Stimulated activated CD4-positive, alpha-beta T cell treated with anti-CD3 and anti-CD28 coated beads, Interleukin-12 subunit alpha, Interleukin-12 subunit beta, amount 100 ng/mL, for 48 hours (primary cell): ENCODE measurements around the gene UBE2H.
"Not testable (repeated sequence)": the region's sequence is repeated elsewhere in the genome, so short reads cannot be mapped to it uniquely, and the experiment has no call there.

Source experiments
- DNase-seq, 3 donors: peaks; one replicate each; pipeline ENCODE4 v3.0.0-alpha.2; 2020; ENCODE audit warnings: low read depth in 2 of 3, low spot score in 1 of 3

UBE2H gene

GRCh38 chr7:129909669-129910068 lies 43.1 kb downstream of the UBE2H start:
- no peak for DNase-seq

- no peak for DNase-seq
These were observed 44.6 kb downstream of the UBE2H start for GRCh38 chr7:129908181-129908580.

- DNase-seq = no peak
These were observed 45.5 kb downstream of the UBE2H start for GRCh38 chr7:129907122-129907736.

- DNase-seq = peak in 1 of 3 donors; percentile 8
These were observed 46.1 kb downstream of the UBE2H start for GRCh38 chr7:129906700-129907099.

GRCh38 chr7:129903935-129904334 lies 48.8 kb downstream of the UBE2H start:
- DNase-seq = no peak

GRCh38 chr7:129902788-129903422 lies 49.9 kb downstream of the UBE2H start:
- DNase-seq = no peak

GRCh38 chr7:129898502-129899160 lies 54.1 kb downstream of the UBE2H start:
- DNase-seq = no peak

GRCh38 chr7:129898007-129898406 lies 54.8 kb downstream of the UBE2H start:
- DNase-seq = no peak

- no peak for DNase-seq
These were observed 56.0 kb downstream of the UBE2H start for GRCh38 chr7:129896568-129897382.

GRCh38 chr7:129894184-129894583 lies 58.6 kb downstream of the UBE2H start:
- DNase-seq = not testable (repeated sequence)

- DNase-seq = no peak
These were observed 62.7 kb downstream of the UBE2H start for GRCh38 chr7:129890090-129890489.

- DNase-seq = no peak
These were observed 63.5 kb downstream of the UBE2H start for GRCh38 chr7:129889133-129889844.

GRCh38 chr7:129887865-129888264 lies 64.9 kb downstream of the UBE2H start:
- DNase-seq = no peak

GRCh38 chr7:129886818-129887186 lies 66.0 kb downstream of the UBE2H start:
- no peak for DNase-seq

- no peak for DNase-seq
These were observed 66.5 kb downstream of the UBE2H start for GRCh38 chr7:129886167-129886817.

- DNase-seq = no peak
These were observed 68.3 kb downstream of the UBE2H start for GRCh38 chr7:129884495-129884894.

GRCh38 chr7:129883151-129883550 lies 69.6 kb downstream of the UBE2H start:
- no peak for DNase-seq

GRCh38 chr7:129882531-129882930 lies 70.2 kb downstream of the UBE2H start:
- no peak for DNase-seq

- DNase-seq = no peak
These were observed 75.5 kb downstream of the UBE2H start for GRCh38 chr7:129877146-129877792.
